HepG2 (cell line): ENCODE data around the gene CEMP1. TPM values are rescaled to one million over a fixed set of nuclear protein-coding genes. Genes with fewer than 3 reads are reported as not detected.

Source experiments
- EHMT2 ChIP-seq: fragments of 200-600 bp; sonication (generic); IDR thresholded peaks from 2 replicates; pipeline ENCODE4 v1.7.0; 2017; ENCODE audit warnings: antibody characterized with exemption, low read depth, low read length, borderline replicate concordance
- HOXA5 ChIP-seq: sonication (generic); formaldehyde crosslinking; IDR thresholded peaks from 2 replicates; pipeline ENCODE4 v1.4.0; 2020; ENCODE audit warnings: missing genetic modification reagents
- PCBP1 ChIP-seq: fragments of 200-400 bp; formaldehyde crosslinking; IDR thresholded peaks from 2 replicates; pipeline ENCODE4 v1.6.1; 2017; ENCODE audit warnings: mild to moderate bottlenecking, low read depth, low read length, borderline replicate concordance
- SOX5 ChIP-seq: IDR thresholded peaks from 2 replicates; pipeline ENCODE4 v1.6.1; 2016; ENCODE audit warnings: borderline replicate concordance
- U2AF1 ChIP-seq: fragments of 200-400 bp; formaldehyde crosslinking; optimal IDR thresholded peaks from 2 replicates; pipeline ENCODE3; 2017; ENCODE audit warnings: mild to moderate bottlenecking, low read depth, low read length
- ZMYM3 ChIP-seq: sonication (generic); formaldehyde crosslinking; IDR thresholded peaks from 2 replicates; pipeline ENCODE4 v1.5.1; 2020; ENCODE audit warnings: mild to moderate bottlenecking, missing genetic modification reagents
- ZNF546 ChIP-seq: sonication (generic); formaldehyde crosslinking; conservative IDR thresholded peaks from 2 replicates; pipeline ENCODE4 v1.8.1; 2023; ENCODE audit warnings: mild to moderate bottlenecking, missing genetic modification reagents
- ZNF790 ChIP-seq: sonication (generic); formaldehyde crosslinking; IDR thresholded peaks from 2 replicates; pipeline ENCODE4 v1.8.0; 2022; ENCODE audit warnings: missing genetic modification reagents, mild to moderate bottlenecking, borderline replicate concordance
- ZNF879 ChIP-seq: sonication (generic); formaldehyde crosslinking; IDR thresholded peaks from 2 replicates; pipeline ENCODE4 v1.8.1; 2023; ENCODE audit warnings: missing genetic modification reagents
- ZNF883 ChIP-seq: sonication (generic); formaldehyde crosslinking; IDR thresholded peaks from 2 replicates; pipeline ENCODE4 v1.5.1; 2020; ENCODE audit warnings: mild to moderate bottlenecking, missing genetic modification reagents; ENCODE audit errors: not compliant biosample characterization
- polyA plus RNA-seq, 8 experiments: library from polyadenylated mRNA; depleted of rRNA in 3 of 8; stranded (reverse) in 7 of 8; unstranded in 1 of 8; fragments of >200 nt; fragmentation: Illumina TruSeq in 4 of 8; extraction: Trizol in 4 of 8; gene quantifications; 2 replicates each; pipeline versions ENCODE4 v1.2.1 to v1.2.3, GENCODE V29; 2011 to 2016; ENCODE audit warnings: low read depth in 4 of 8, missing spikeins in 1 of 8, mixed read lengths in 1 of 8; ENCODE audit not compliant: insufficient read depth in 1 of 8
- total RNA-seq, 5 experiments: library from RNA; depleted of rRNA; stranded (reverse); fragments of >200 nt; fragmentation: Illumina TruSeq; extraction: Trizol; gene quantifications; 2 replicates each; pipeline ENCODE4 v1.2.3, GENCODE V29; 2016; ENCODE audit warnings: low read depth in 1 of 5
- TF ChIP-seq, protein P1 (sequence below): sonication (generic); formaldehyde crosslinking; IDR thresholded peaks from 2 replicates; pipeline ENCODE4 v1.5.0; 2020; ENCODE audit warnings: mild to moderate bottlenecking, missing genetic modification reagents, borderline replicate concordance
- TF ChIP-seq, protein P2 (sequence below): sonication (generic); formaldehyde crosslinking; IDR thresholded peaks from 2 replicates; pipeline ENCODE4 v1.9.0; 2021; ENCODE audit warnings: mild to moderate bottlenecking, missing genetic modification reagents
- TF ChIP-seq, protein P3 (sequence below): sonication (generic); formaldehyde crosslinking; IDR thresholded peaks from 2 replicates; pipeline ENCODE4 v1.5.1; 2020; ENCODE audit warnings: missing genetic modification reagents, mild to moderate bottlenecking, borderline replicate concordance

CEMP1 gene
- total and polyA plus RNA-seq, 2 of the 13 experiments (the other 11 are each of a cell fraction or from before 2014, with no cell fraction given) = not detected

DNA sequence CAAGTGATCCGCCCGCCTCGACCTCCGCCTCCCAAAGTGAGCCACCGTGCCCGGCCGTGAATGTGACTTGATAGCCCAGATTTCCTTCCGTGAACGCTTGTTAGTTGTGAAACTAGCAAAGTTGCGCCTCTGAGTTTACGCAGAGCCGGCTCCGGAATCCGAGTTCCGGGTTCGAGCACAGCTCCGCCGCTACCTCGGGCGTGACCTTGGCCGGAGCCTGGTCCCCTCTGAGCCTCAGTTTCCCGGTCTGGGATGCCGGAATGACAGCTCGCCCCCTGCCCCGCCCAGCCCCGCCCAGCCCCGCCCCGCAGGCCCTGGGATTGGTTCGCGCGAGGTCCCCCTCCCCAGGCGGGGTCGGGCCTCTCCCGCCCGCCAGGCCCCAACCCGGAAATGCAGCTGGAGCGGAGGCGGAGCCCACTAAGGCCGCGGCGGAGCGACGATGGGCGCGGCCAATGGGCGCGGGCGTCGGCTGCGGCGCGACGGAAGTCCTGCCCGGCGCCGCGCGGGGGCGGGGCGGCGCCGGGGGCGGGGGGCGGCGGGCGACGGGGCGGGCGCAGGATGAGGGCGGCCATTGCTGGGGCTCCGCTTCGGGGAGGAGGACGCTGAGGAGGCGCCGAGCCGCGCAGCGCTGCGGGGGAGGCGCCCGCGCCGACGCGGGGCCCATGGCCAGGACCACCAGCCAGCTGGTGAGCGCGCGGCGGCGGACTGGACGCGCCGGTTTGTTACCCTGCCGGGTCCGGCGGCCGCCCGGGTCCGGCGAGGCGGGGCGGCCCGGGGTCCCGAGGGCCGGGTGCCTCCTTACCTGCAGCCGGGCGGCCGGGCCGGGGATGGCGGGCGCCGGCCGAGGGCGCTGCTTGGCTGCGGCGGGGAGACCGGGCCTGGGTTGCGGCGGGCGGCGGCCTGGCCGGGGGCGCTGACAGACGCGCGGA is 6.5 kb upstream of the CEMP1 start, which contains the start of gene PDPK1 (continued):
- TF ChIP-seq, protein P1, sequence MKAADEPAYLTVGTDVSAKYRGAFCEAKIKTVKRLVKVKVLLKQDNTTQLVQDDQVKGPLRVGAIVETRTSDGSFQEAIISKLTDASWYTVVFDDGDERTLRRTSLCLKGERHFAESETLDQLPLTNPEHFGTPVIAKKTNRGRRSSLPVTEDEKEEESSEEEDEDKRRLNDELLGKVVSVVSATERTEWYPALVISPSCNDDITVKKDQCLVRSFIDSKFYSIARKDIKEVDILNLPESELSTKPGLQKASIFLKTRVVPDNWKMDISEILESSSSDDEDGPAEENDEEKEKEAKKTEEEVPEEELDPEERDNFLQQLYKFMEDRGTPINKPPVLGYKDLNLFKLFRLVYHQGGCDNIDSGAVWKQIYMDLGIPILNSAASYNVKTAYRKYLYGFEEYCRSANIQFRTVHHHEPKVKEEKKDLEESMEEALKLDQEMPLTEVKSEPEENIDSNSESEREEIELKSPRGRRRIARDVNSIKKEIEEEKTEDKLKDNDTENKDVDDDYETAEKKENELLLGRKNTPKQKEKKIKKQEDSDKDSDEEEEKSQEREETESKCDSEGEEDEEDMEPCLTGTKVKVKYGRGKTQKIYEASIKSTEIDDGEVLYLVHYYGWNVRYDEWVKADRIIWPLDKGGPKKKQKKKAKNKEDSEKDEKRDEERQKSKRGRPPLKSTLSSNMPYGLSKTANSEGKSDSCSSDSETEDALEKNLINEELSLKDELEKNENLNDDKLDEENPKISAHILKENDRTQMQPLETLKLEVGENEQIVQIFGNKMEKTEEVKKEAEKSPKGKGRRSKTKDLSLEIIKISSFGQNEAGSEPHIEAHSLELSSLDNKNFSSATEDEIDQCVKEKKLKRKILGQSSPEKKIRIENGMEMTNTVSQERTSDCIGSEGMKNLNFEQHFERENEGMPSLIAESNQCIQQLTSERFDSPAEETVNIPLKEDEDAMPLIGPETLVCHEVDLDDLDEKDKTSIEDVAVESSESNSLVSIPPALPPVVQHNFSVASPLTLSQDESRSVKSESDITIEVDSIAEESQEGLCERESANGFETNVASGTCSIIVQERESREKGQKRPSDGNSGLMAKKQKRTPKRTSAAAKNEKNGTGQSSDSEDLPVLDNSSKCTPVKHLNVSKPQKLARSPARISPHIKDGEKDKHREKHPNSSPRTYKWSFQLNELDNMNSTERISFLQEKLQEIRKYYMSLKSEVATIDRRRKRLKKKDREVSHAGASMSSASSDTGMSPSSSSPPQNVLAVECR = peak; percentile 59; the same call in 1 of the 2 replicates
- no peak for TF ChIP-seq ZNF883 (CRISPR knock-in tag)
- TF ChIP-seq, protein P2, sequence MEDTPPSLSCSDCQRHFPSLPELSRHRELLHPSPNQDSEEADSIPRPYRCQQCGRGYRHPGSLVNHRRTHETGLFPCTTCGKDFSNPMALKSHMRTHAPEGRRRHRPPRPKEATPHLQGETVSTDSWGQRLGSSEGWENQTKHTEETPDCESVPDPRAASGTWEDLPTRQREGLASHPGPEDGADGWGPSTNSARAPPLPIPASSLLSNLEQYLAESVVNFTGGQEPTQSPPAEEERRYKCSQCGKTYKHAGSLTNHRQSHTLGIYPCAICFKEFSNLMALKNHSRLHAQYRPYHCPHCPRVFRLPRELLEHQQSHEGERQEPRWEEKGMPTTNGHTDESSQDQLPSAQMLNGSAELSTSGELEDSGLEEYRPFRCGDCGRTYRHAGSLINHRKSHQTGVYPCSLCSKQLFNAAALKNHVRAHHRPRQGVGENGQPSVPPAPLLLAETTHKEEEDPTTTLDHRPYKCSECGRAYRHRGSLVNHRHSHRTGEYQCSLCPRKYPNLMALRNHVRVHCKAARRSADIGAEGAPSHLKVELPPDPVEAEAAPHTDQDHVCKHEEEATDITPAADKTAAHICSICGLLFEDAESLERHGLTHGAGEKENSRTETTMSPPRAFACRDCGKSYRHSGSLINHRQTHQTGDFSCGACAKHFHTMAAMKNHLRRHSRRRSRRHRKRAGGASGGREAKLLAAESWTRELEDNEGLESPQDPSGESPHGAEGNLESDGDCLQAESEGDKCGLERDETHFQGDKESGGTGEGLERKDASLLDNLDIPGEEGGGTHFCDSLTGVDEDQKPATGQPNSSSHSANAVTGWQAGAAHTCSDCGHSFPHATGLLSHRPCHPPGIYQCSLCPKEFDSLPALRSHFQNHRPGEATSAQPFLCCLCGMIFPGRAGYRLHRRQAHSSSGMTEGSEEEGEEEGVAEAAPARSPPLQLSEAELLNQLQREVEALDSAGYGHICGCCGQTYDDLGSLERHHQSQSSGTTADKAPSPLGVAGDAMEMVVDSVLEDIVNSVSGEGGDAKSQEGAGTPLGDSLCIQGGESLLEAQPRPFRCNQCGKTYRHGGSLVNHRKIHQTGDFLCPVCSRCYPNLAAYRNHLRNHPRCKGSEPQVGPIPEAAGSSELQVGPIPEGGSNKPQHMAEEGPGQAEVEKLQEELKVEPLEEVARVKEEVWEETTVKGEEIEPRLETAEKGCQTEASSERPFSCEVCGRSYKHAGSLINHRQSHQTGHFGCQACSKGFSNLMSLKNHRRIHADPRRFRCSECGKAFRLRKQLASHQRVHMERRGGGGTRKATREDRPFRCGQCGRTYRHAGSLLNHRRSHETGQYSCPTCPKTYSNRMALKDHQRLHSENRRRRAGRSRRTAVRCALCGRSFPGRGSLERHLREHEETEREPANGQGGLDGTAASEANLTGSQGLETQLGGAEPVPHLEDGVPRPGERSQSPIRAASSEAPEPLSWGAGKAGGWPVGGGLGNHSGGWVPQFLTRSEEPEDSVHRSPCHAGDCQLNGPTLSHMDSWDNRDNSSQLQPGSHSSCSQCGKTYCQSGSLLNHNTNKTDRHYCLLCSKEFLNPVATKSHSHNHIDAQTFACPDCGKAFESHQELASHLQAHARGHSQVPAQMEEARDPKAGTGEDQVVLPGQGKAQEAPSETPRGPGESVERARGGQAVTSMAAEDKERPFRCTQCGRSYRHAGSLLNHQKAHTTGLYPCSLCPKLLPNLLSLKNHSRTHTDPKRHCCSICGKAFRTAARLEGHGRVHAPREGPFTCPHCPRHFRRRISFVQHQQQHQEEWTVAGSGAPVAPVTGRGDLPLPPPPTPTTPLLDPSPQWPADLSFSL = 0 out of 2 replicates have a peak, but pooled peaks have one; percentile 35
- TF ChIP-seq ZNF546 (CRISPR knock-in tag) = no peak
- TF ChIP-seq, protein P3, sequence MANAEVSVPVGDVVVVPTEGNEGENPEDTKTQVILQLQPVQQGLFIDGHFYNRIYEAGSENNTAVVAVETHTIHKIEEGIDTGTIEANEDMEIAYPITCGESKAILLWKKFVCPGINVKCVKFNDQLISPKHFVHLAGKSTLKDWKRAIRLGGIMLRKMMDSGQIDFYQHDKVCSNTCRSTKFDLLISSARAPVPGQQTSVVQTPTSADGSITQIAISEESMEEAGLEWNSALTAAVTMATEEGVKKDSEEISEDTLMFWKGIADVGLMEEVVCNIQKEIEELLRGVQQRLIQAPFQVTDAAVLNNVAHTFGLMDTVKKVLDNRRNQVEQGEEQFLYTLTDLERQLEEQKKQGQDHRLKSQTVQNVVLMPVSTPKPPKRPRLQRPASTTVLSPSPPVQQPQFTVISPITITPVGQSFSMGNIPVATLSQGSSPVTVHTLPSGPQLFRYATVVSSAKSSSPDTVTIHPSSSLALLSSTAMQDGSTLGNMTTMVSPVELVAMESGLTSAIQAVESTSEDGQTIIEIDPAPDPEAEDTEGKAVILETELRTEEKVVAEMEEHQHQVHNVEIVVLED = peak; percentile 81
- TF ChIP-seq SOX5 (CRISPR knock-in tag) = 0 out of 2 replicates have a peak, but pooled peaks have one; percentile 1
- TF ChIP-seq ZNF790 (CRISPR knock-in tag) = peak; percentile 75; the same call in 1 of the 2 replicates
- 0 out of 2 replicates have a peak, but pooled peaks have one; percentile 26 for TF ChIP-seq PCBP1
- TF ChIP-seq ZNF879 = no peak
- no peak for TF ChIP-seq EHMT2
- peak; percentile 49; the same call in 1 of the 2 replicates for TF ChIP-seq ZMYM3
- TF ChIP-seq U2AF1 = no peak
- no peak for TF ChIP-seq HOXA5
